Heart left ventricle (tissue), 16 donors: ENCODE results near the gene NOL6. TPM values are rescaled to one million over a fixed set of nuclear protein-coding genes. Genes with fewer than 3 reads are reported as not detected.

Experiments
- ATAC-seq, 4 donors: fragments of 200-7000 bp; cut with Tn5 transposase; one replicate each; pipeline ENCODE4 v1.9.1; 2020 to 2022; ENCODE audit warnings: moderate library complexity in 4 of 4, mild to moderate bottlenecking in 3 of 4, moderate number of reproducible peaks in 1 of 4
- DNase-seq, 5 donors: peaks; one replicate each; pipeline ENCODE4 v3.0.0-alpha.2; 2020
- H3K27ac ChIP-seq, 12 donors: fragments of 200-600 bp; sonication (generic) in 4 of 12; one replicate each; pipeline versions ENCODE4 v1.5.0 to v1.8.0; 2016 to 2022; ENCODE audit warnings: mild to moderate bottlenecking in 2 of 12
- H3K27me3 ChIP-seq, 9 donors: fragments of 200-600 bp; sonication (generic) in 2 of 9; one replicate each; pipeline versions ENCODE4 v1.5.1 to v1.8.0; 2016 to 2022; ENCODE audit warnings: mild to moderate bottlenecking in 3 of 9
- H3K36me3 ChIP-seq, 9 donors: fragments of 200-600 bp; sonication (generic) in 2 of 9; one replicate each; pipeline versions ENCODE4 v1.5.0 to v1.8.0; 2018 to 2022; ENCODE audit warnings: mild to moderate bottlenecking in 2 of 9
- H3K4me1 ChIP-seq, 12 donors: fragments of 200-600 bp; sonication (generic) in 4 of 12; one replicate each; pipeline versions ENCODE4 v1.5.0 to v1.8.0; 2016 to 2022; ENCODE audit warnings: mild to moderate bottlenecking in 3 of 12
- H3K4me3 ChIP-seq, 12 donors: fragments of 200-600 bp; sonication (generic) in 4 of 12; one replicate each; pipeline versions ENCODE4 v1.5.0 to v1.8.0; 2017 to 2022; ENCODE audit warnings: mild to moderate bottlenecking in 9 of 12, moderate library complexity in 4 of 12
- H3K9me3 ChIP-seq, 12 donors: fragments of 200-600 bp; sonication (generic) in 4 of 12; one replicate each; pipeline versions ENCODE4 v1.5.0 to v1.8.0; 2016 to 2022; ENCODE audit warnings: mild to moderate bottlenecking in 1 of 12
- POLR2A ChIP-seq, 2 donors: fragments of 450-650 bp; IDR thresholded peaks; one replicate each; pipeline ENCODE4 v1.6.1; 2017; ENCODE audit warnings: antibody characterized with exemption in 2 of 2, mild to moderate bottlenecking in 2 of 2, moderate library complexity in 2 of 2
- WGBS, 4 donors: extraction: QIAGEN DNeasy Blood & Tissue Kit in 2 of 4; methylation state at CpG; one replicate each; pipeline versions ENCODE4 v1.1.5 to v1.1.7; 2013 to 2018; 5-methylcytosine and 5-hydroxymethylcytosine counted together
- intact Hi-C, 10 donors: fragments of 100-400 bp; cut with DNase I; formaldehyde crosslinking; loops; one replicate each; pipeline versions ENCODE4 v1.11.1 to v1.14.2; 2022
- polyA plus RNA-seq, 2 donors: library from polyadenylated mRNA; stranded (reverse); fragments of 200-250 nt; gene quantifications; one replicate each; pipeline ENCODE4 v1.2.3, GENCODE V29; 2013
- total RNA-seq, 9 donors: library from RNA; depleted of rRNA in 2 of 9; stranded (reverse); fragments of >200 nt in 2 of 9; fragmentation: NEBNext Ultra II Directional in 3 of 9; extraction: Animal tissue kit (Norgen Biotek cat#: 25700) in 3 of 9; gene quantifications; one replicate each; pipeline versions ENCODE4 v1.1.0 to v1.2.4, GENCODE V29; 2016 to 2023
- TF ChIP-seq, protein P1 (sequence below), 12 donors: fragments of 200-600 bp; sonication (generic) in 4 of 12; IDR thresholded peaks; one replicate each; pipeline versions ENCODE4 v1.5.0 to v1.8.0; 2018 to 2022; ENCODE audit warnings: antibody characterized with exemption in 12 of 12, mild to moderate bottlenecking in 5 of 12
- donor health status: ischemic (EF 13 %, LVEDD 7.1; RV severe dilation, severe dysfunction).
- donor health status: healthy with polysubstance abuse.
- donor health status: DM: no; HTN: yes; CAD: no.
- donor health status: DM: no; HTN: no; CAD: no.
- donor health status: ischemic (EF 25% LVEDD 6.9; RV normal size, moderate dysfunction).
- donor health status: ischemic (EF 25% LVEDD 5.7; RV mildly dilated, moderate dysfunction).
- donor health status: healthy.
- donor health status: DM: yes; HTN: yes; CAD: no.
- donor health status: ischemic (EF 35%, LVEDD 5.7; RV mildly dilated, moderate dysfunction).
- donor health status: nonischemic (EF 11% LVEDD 7.7; RV severe dilation, severe dysfunction).
- donor health status: DM: yes; HTN: yes; CAD: no.
- donor health status: PGD.
- donor health status: ischemic (EF 29% LVEDD 5.4; RV normal size, mild dysfunction).
- donor health status: nonischemic (EF 23%, LVEDD 6.1; RV moderate dilation, normal function).

The NOL6 gene
- total and polyA plus RNA-seq, 11 donors = 11.2 to 28.2 (median 14.9) TPM

GRCh38 chr9:33440204-33440603 lies 33.5 kb downstream of the NOL6 start:
- peak overlapping the region in 1 of 12 donors; percentile 24 for H3K27ac ChIP-seq
- DNase-seq (no peak), ATAC-seq (no peak)
- H3K9me3 ChIP-seq = no peaks in the 10 kb centered on the region
- peaks cover 0 to 4% (median 0%) of the 10 kb centered on the region in 9 donors for H3K27me3 ChIP-seq
- H3K4me1 ChIP-seq = peaks cover 0 to 33% (median 11%) of the 10 kb centered on the region in 12 donors
- peaks cover 0 to 5% (median 0%) of the 10 kb centered on the region in 9 donors for H3K36me3 ChIP-seq
- 93 to 95% (median 94%) methylated on average over 7 of the region's 7 CpGs for WGBS, 4 donors
- no peak for TF ChIP-seq POLR2A (IDR thresholded peaks at IDR 0.05)
- TF ChIP-seq, protein P1, sequence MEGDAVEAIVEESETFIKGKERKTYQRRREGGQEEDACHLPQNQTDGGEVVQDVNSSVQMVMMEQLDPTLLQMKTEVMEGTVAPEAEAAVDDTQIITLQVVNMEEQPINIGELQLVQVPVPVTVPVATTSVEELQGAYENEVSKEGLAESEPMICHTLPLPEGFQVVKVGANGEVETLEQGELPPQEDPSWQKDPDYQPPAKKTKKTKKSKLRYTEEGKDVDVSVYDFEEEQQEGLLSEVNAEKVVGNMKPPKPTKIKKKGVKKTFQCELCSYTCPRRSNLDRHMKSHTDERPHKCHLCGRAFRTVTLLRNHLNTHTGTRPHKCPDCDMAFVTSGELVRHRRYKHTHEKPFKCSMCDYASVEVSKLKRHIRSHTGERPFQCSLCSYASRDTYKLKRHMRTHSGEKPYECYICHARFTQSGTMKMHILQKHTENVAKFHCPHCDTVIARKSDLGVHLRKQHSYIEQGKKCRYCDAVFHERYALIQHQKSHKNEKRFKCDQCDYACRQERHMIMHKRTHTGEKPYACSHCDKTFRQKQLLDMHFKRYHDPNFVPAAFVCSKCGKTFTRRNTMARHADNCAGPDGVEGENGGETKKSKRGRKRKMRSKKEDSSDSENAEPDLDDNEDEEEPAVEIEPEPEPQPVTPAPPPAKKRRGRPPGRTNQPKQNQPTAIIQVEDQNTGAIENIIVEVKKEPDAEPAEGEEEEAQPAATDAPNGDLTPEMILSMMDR (IDR thresholded peaks at IDR 0.05) = no peak
- no peak overlapping the region for H3K4me3 ChIP-seq
- intact Hi-C loops = no loop called here

DNA sequence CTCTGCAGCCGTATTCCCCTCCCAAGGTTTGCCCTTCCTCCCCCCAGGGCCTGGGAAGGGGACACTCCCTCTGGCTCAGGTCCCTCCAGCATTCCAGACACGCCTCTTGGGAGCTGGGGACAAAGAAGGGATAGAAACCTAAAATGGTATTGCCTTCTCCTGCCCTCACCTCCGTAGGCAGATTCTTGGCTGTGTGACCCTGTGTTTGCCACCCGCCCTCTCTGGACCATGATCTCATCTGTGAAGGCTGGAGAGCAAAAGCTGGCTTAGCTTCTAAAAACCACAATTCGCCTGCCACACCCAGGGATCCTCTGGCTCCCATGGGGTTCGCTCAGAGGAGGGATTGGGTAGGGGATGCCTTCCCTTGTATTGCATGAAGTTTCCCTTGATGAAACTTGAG lies 34.0 kb downstream of the NOL6 start:
- TF ChIP-seq POLR2A (IDR thresholded peaks at IDR 0.05) = no peak
- TF ChIP-seq, protein P1 (IDR thresholded peaks at IDR 0.05) = no peak
- intact Hi-C loops = no loop called here
- H3K27ac ChIP-seq = peak overlapping the region in 4 of 12 donors; percentile 14 to 55 (median 26)
- ATAC-seq = peak in 2 of 4 donors; percentile 5 to 10
- peaks cover 0 to 5% (median 0%) of the 10 kb centered on the region in 9 donors for H3K36me3 ChIP-seq
- no peak overlapping the region for H3K4me3 ChIP-seq
- no peaks in the 10 kb centered on the region for H3K9me3 ChIP-seq
- no peak for DNase-seq
- H3K4me1 ChIP-seq = peaks cover 0 to 33% (median 11%) of the 10 kb centered on the region in 12 donors
- peaks cover 0 to 4% (median 0%) of the 10 kb centered on the region in 9 donors for H3K27me3 ChIP-seq
- 55 to 61% (median 59%) methylated on average over 5 to 6 of the region's 6 CpGs for WGBS, 4 donors

DNA sequence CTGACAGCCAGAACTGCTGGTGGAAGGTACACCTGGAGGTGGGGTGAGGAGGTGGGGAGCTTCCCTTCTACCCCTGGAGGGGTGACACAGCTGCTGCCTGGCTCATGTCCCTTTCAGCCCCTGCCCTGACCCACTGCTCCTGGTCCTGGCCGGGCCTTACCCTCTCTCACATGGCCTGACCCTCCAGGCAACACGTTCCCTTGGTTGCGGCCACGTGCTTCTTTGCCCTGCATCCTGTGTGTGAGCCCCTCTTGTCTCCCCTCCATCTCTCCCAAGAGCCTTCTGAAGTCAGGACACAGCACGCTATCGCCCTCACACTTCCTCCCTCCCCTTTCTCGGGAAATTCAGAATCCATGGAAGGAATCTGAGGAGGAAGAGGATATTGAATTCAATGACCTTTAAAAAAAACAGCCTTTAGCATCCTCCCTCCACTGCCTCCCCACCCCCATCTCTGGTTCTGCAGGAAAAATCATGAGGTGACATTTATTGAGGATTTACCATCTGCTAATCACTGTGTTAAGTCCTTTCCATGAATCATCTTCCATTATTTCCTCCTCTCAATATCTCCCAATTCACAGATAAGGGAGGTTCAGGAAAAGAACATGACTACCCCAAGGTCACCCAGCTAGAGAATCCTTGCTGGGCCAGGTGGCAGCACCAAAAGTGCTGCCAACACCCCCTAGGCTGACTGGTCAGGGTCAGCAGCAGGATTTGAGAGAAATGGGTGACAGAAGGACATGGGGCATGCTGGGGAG lies 34.6 kb downstream of the NOL6 start:
- peak in 2 of 4 donors; percentile 4 to 51 for ATAC-seq
- no peaks in the 10 kb centered on the region for H3K9me3 ChIP-seq
- H3K27me3 ChIP-seq = peaks cover 0 to 4% (median 0%) of the 10 kb centered on the region in 9 donors
- intact Hi-C loops = no loop called here
- WGBS, 4 donors = 34 to 70% (median 58%) methylated on average over 7 of the region's 7 CpGs
- DNase-seq = no peak
- peak overlapping the region in 8 of 12 donors; percentile 14 to 57 (median 49) for H3K27ac ChIP-seq
- peaks cover 0 to 33% (median 11%) of the 10 kb centered on the region in 12 donors for H3K4me1 ChIP-seq
- peaks cover 0 to 5% (median 0%) of the 10 kb centered on the region in 9 donors for H3K36me3 ChIP-seq
- no peak overlapping the region for H3K4me3 ChIP-seq
- no peak for TF ChIP-seq POLR2A (IDR thresholded peaks at IDR 0.05)
- TF ChIP-seq, protein P1 (IDR thresholded peaks at IDR 0.05) = no peak

DNA sequence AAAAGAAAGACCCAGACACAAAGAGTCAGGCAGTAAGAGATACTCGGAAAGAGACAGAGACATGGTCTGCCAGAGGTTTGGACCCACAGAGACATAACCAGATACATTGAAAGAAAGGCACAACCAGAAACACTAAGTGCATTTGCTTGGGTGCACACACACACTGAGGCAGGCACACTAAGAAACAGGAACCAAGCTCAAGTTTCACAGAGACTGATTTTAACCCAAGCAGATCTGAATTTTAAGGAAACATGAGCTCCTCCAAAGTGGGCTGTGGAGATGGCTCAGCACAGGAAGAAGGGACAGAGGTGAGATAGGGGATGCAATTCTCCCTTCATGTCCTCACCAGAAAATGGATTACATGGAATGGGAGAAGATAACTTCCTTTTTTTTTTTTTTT lies 35.8 kb downstream of the NOL6 start:
- Histone ChIP-seq H3K36me3 (no peaks in the 10 kb centered on the region), H3K27ac (peak overlapping the region in 1 of 12 donors; percentile 70), H3K4me3 (no peak overlapping the region), H3K4me1 (peaks cover 0 to 33% (median 11%) of the 10 kb centered on the region in 12 donors), H3K9me3 (no peaks in the 10 kb centered on the region), H3K27me3 (peaks cover 0 to 4% (median 0%) of the 10 kb centered on the region in 9 donors)
- DNase-seq (no peak), ATAC-seq (no peak)
- TF ChIP-seq POLR2A (IDR thresholded peaks at IDR 0.05) = no peak
- TF ChIP-seq, protein P1 (IDR thresholded peaks at IDR 0.05) = no peak
- intact Hi-C loops = no loop called here
- whole genome bisulfite sequencing, 4 donors = 83 to 100% (median 97%) methylated on average over 1 of the region's 1 CpG
